Osteocyte (in vitro differentiated cells): ENCODE data around the gene USP21. TPM values are rescaled to one million over a fixed set of nuclear protein-coding genes. Genes with fewer than 3 reads are reported as not detected.

Experiments used
- total RNA-seq: library from RNA; stranded (reverse); gene quantifications from 2 replicates; pipeline ENCODE4 v1.2.1, GENCODE V29; 2021

The USP21 gene
- total RNA-seq, 1 donor from 2014 or later, result 27.5 TPM

Other genes starting within 250 kb of the USP21 start
- gene ITLN2, start 204.7 kb upstream of the USP21 start, total RNA-seq, result not detected in 2 replicates
- gene F11R, start 138.3 kb upstream of the USP21 start, total RNA-seq, result 1.4 and 1.5 TPM in 2 replicates
- gene TSTD1, start 120.5 kb upstream of the USP21 start, total RNA-seq, result 0.73 TPM in 1 of 2 replicates, not detected in the other
- 51.5 and 57.2 TPM in 2 replicates for gene USF1, start 113.5 kb upstream of the USP21 start, total RNA-seq
- not detected in 2 replicates for gene ARHGAP30, start 89.6 kb upstream of the USP21 start, total RNA-seq
- not detected in 2 replicates for gene NECTIN4, start 69.9 kb upstream of the USP21 start, total RNA-seq
- 3.6 and 3.7 TPM in 2 replicates for gene KLHDC9, start 61.1 kb upstream of the USP21 start, total RNA-seq
- gene PFDN2, start 41.5 kb upstream of the USP21 start, total RNA-seq, result 48.9 and 49.2 TPM in 2 replicates
- 31.2 and 33.2 TPM in 2 replicates for gene NIT1, start 41.4 kb upstream of the USP21 start, total RNA-seq
- gene DEDD, start 26.8 kb upstream of the USP21 start, total RNA-seq, result 40.8 and 43.1 TPM in 2 replicates
- 98.2 and 100 TPM in 2 replicates for gene UFC1, start 5.5 kb upstream of the USP21 start, total RNA-seq
- gene PPOX, start 6.9 kb downstream of the USP21 start, total RNA-seq, result 37.1 and 37.9 TPM in 2 replicates
- 21.7 and 24.3 TPM in 2 replicates for gene B4GALT3, start 18.0 kb downstream of the USP21 start, total RNA-seq
- gene ADAMTS4, start 39.6 kb downstream of the USP21 start, total RNA-seq, result 1.2 TPM in 2 replicates
- gene NDUFS2, start 42.9 kb downstream of the USP21 start, total RNA-seq, result 82.0 and 82.5 TPM in 2 replicates
- gene FCER1G, start 55.8 kb downstream of the USP21 start, total RNA-seq, result not detected in 2 replicates
- gene APOA2, start 64.1 kb downstream of the USP21 start, total RNA-seq, result not detected in 2 replicates
- 8.6 and 10.3 TPM in 2 replicates for gene TOMM40L, start 66.6 kb downstream of the USP21 start, total RNA-seq
- not detected in 2 replicates for gene NR1I3, start 78.7 kb downstream of the USP21 start, total RNA-seq
- gene PCP4L1, start 99.2 kb downstream of the USP21 start, total RNA-seq, result not detected in 2 replicates
- 0.44 and 0.81 TPM in 2 replicates for gene MPZ, start 150.5 kb downstream of the USP21 start, total RNA-seq
- gene SDHC, start 154.9 kb downstream of the USP21 start, total RNA-seq, result 148 and 164 TPM in 2 replicates
- not detected in 2 replicates for gene CFAP126, start 208.4 kb downstream of the USP21 start, total RNA-seq